ENCODE results near the gene IL1RAPL1.
"Not testable (repeated sequence)": the region's sequence is repeated elsewhere in the genome, so short reads cannot be mapped to it uniquely, and the experiment has no call there.

IL1RAPL1 gene

DNA sequence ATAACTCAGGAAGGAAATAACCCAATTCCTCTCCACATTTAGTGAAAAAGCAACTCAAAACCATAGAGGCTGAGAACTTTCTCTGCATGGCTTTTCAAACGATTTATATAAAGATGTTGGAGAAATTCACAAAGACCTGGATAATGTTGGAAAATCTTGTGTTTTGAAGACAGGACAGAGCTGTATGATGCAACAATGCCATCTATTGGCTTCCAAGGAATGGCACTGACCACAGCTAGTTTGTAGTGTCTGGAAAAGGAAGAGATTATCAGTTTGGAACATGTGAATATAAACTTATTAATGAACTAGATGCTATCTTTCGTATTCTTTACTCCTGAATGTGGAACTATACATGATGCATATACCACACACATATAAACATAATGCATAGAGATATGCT lies 503.6 kb downstream of the IL1RAPL1 start:
- no peak for DNase-seq (ENCODE audit: low read depth in 2 of 2, low spot score in 1 of 2)

GRCh38 chrX:29107231-29107630 lies 520.0 kb downstream of the IL1RAPL1 start:
- no peak for DNase-seq (ENCODE audit: low read depth in 2 of 2, low spot score in 1 of 2)

GRCh38 chrX:29110041-29110440 lies 522.8 kb downstream of the IL1RAPL1 start:
- no peak for DNase-seq (ENCODE audit: low read depth in 2 of 2, low spot score in 1 of 2)

DNA sequence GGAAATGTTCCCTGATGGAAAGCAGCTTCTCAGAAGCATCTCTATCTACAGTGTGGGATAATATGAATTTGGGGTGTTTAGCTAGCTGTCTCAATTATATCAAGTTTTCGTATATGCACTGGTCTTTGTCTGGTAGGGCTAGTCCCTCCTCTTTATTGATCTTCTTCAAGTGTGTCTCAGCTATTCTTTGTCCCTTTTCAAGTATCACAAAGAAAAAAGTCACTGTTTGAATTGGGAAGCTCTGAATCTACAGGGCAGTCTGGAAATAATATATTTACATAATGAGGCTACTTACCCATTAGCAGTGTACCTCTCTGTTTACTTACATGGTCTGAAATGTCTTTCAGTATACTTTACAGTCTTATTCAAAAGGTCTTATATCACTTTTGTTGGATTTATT lies 526.0 kb downstream of the IL1RAPL1 start:
- DNase-seq (ENCODE audit: low read depth in 2 of 2, low spot score in 1 of 2): no peak

DNA sequence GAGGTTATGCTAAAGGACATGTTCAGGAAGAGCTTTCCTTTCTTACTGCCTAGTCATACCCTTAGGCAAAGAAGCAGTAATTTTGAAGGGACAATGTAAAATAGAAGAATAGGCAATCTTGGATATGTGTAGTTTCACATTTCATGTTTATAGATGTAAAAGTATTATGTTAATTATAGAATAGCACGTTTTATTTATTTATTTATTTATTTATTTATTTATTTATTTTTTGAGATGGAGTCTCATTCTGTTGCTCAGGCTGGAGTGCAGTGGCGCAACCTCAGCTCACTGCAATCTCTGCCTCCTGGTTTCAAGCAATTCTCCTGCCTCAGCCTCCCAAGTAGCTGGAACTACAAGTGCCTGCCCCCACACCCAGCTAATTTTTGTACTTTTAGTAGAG lies 535.6 kb downstream of the IL1RAPL1 start:
- not testable (repeated sequence) for DNase-seq (ENCODE audit: low read depth in 2 of 2, low spot score in 1 of 2)

GRCh38 chrX:29130905-29131304 lies 543.7 kb downstream of the IL1RAPL1 start:
- DNase-seq (ENCODE audit: low read depth in 2 of 2, low spot score in 1 of 2): no peak

DNA sequence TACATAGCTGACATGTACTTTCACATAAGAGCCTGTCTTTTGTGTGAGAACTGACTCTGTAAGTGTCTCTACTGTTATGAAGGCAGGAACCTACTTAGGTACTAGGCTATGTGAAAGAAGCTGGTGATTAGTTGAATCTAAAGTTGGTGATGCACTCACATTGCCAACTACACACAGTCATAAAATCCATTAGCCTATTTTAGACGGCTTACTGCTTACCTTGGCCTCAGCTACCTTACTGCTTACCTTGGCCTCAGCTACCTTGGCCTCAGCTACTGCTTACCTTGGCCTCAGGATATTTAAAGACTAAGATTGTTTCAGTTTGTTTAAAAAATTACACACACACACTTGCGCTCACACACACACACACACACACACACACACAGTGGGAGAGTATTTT lies 549.7 kb downstream of the IL1RAPL1 start:
- DNase-seq (ENCODE audit: low read depth in 2 of 2, low spot score in 1 of 2): no peak

GRCh38 chrX:29138003-29138402 lies 550.8 kb downstream of the IL1RAPL1 start:
- DNase-seq (ENCODE audit: low read depth in 2 of 2, low spot score in 1 of 2): no peak

DNA sequence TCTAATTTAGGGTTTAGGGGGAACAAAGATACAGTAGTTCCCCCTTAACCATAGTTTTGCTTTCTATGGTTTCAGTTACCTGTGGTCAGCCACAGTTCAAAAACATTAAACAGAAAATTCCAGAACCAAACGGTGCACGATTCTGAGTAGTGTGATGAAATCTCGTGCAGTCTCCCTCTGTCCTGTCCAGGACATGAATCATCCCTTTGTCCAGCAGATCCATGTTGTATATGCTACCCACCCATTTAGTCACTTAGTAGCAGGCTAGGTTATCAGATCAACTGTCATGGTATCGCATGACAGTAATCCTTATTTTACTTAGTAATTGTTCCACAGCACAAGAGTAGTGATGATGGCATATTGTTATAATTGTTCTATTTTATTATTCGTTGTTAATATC lies 556.1 kb downstream of the IL1RAPL1 start:
- DNase-seq (ENCODE audit: low read depth in 2 of 2, low spot score in 1 of 2): no peak

DNA sequence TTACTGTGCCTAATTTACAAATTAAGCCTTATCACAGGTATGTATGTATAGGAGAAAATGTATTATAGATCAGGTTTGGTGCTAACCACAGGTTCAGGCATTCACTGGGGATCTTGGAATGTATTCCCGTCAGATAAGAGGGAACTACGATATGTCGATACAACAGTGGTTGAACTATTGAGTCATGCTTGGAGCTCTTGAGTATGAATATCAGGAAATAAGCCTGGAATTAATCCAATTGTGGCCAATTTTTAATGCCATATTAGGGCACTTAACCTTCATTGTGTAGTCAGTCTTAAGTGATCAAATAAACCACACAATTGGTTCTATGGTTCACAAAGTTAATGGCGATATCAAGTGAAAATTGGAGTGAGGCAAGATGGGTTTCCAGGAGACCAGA lies 556.5 kb downstream of the IL1RAPL1 start:
- DNase-seq (ENCODE audit: low read depth in 2 of 2, low spot score in 1 of 2): no peak

DNA sequence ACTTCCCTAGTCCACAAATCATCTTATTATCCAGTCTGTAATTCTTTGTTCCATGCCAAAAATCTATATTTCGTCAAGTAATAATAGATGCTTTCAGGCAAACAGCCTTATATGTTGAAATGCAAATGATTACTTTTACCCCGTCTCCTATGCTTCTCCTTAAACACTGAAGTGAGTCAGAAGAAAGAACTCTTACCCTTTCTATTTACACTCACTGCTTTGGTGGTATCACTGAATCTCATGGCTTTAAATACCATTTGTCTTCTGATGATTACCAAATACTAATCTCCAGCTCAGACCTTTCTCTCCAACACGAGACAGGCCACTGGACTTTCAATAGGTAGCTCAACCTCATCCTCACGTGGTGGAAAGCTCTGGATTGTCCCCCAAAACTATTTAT lies 558.1 kb downstream of the IL1RAPL1 start:
- no peak for DNase-seq (ENCODE audit: low read depth in 2 of 2, low spot score in 1 of 2)

DNA sequence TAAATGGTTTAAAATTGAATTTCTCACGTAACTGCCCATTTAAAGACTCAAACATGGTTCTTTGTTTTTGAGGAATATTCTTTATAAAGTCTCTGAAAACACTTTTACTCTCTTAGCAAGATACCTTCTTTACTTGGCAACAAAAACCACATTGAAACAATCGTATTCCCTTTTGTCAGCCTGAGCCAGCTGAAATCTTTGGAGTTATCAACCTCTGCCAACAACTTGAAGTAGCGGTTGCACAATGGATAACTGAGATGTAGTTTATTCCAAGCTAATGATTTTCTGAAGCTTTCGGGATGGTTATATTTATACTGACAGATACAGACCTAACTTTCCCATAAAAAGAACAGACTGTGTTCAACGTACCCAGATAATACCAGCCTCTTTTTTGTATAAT lies 561.3 kb downstream of the IL1RAPL1 start:
- DNase-seq (ENCODE audit: low read depth in 2 of 2, low spot score in 1 of 2): no peak

GRCh38 chrX:29155286-29155685 lies 568.0 kb downstream of the IL1RAPL1 start:
- no peak for DNase-seq (ENCODE audit: low read depth in 2 of 2, low spot score in 1 of 2)

GRCh38 chrX:29172880-29173279 lies 585.6 kb downstream of the IL1RAPL1 start:
- no peak for DNase-seq (ENCODE audit: low read depth in 2 of 2, low spot score in 1 of 2)

DNA sequence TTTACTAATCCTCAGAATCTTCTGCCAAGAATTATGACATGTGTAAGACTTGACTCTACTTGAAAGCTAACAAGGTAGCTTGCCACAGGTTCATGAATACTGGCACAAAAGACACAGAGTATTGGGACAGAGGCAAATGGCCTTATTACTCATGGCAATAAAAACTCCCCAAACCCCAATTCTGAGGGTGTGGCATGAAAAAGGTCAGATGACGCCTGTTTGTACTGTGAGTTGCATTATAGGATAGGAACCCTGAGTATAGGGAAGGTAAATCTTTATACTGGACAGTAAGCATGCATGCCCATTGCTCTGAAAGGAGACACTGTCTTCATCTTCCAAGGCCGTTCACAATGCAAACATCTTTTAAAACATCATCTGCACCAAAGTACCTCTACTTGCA lies 600.0 kb downstream of the IL1RAPL1 start:
- no peak for DNase-seq (ENCODE audit: low read depth in 2 of 2, low spot score in 1 of 2)

- no peak for DNase-seq (ENCODE audit: low read depth in 2 of 2, low spot score in 1 of 2)
Measured at GRCh38 chrX:29196501-29196900, 609.3 kb downstream of the IL1RAPL1 start.

- DNase-seq (ENCODE audit: low read depth in 2 of 2, low spot score in 1 of 2): no peak
Measured at GRCh38 chrX:29215251-29215650, 628.0 kb downstream of the IL1RAPL1 start.

GRCh38 chrX:29225670-29226069 lies 638.4 kb downstream of the IL1RAPL1 start:
- no peak for DNase-seq (ENCODE audit: low read depth in 2 of 2, low spot score in 1 of 2)

DNA sequence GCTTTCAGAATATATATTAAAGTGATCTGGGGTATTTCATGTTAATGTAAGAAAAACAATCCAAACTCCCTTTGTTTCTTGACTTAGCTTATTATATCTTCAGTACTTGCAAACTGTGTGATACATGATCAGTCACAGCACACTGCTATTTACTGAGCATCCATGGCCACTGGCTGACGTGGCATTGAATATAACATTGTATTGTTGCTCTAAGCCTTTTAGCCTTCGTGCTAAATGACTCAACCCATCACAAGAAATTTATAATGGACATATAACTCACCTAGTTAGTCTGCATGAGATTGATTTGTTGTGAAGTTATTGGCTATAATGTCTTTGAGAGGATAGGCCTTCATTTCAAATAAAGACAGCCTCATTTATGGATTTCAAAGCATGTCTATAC lies 642.6 kb downstream of the IL1RAPL1 start:
- no peak for DNase-seq (ENCODE audit: low read depth in 2 of 2, low spot score in 1 of 2)

DNA sequence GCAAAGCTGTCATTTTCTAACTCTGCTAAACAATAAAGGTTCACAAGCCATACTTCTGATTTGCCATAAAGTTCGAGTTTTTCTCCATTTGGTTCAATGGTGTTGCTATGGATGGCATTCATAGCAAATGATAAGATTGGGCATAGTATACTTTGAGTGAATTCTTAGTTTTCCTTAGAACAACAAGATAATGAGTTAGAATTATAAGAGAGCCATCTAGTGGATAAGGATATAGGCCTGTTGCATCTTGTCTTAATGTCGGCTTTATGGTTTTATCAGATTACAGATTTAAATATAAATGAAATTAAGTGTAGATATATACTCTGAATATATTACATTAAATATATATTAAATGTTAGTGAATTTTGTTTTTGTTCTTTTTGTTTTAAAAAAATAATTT lies 644.6 kb downstream of the IL1RAPL1 start:
- no peak for DNase-seq (ENCODE audit: low read depth in 2 of 2, low spot score in 1 of 2)

DNA sequence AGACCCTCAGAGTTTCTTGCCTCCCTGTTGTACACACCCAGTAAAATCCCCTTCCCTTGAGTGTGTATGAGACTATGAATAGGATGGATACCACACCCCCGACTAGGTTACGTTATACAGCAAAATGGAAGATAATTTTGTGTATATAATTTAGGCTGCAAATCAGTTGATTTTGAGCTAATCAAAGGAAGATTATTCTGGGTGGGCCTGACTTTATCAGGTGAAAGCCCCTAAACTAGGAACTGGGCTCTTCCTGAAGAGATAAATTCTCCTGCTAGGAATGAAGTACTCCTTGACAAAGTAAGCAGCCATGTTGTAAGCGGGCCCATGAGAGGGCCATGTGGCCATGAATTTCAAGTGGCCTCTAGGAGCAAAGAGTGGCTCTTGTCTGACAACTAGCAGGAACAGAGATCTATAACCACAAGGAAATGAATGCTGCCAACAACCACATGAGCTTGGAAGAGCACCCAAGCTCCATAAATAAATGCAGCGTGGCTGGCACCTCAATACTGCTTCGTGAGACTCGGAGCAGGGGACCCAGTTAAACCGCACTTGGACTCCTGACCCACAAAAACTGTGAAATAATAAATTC lies 646.4 kb downstream of the IL1RAPL1 start:
- no peak for DNase-seq (ENCODE audit: low read depth in 2 of 2, low spot score in 1 of 2)

DNA sequence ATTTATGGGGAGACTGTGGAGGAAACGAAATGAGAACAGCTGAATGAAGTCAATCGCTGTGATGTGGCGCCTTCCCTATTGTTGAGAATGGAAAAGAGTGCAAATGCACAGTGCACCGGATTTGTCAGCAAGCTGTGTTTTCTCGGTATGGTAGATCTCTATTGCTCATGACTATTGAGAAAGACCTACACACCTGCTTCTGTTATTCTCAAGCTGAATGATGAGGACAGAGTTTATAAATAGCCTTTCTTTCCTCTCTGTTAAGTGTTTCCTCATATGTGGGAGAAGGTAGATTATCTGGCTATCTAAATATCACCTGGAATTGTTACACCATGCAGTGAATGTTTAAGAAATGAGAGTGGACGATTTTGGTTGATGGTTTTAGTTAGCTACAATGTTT lies 650.7 kb downstream of the IL1RAPL1 start:
- DNase-seq (ENCODE audit: low read depth in 2 of 2, low spot score in 1 of 2): no peak

GRCh38 chrX:29241809-29242208 lies 654.6 kb downstream of the IL1RAPL1 start:
- DNase-seq (ENCODE audit: low read depth in 2 of 2, low spot score in 1 of 2): no peak

- no peak for DNase-seq (ENCODE audit: low read depth in 2 of 2, low spot score in 1 of 2)
Measured at GRCh38 chrX:29242856-29243255, 655.6 kb downstream of the IL1RAPL1 start.

Measured in stimulated activated CD8-positive, alpha-beta memory T cell treated with anti-CD3 and anti-CD28 coated beads, Interleukin-4, amount 100 ng/mL, for 1 hour (primary cell).